HG02642 (cell line): Measurements from ENCODE around the gene CCNI.
A peak's percentile ranks its signal among the peaks of the same experiment; 100 is the strongest.
"Not testable (repeated sequence)": the region's sequence is repeated elsewhere in the genome, so short reads cannot be mapped to it uniquely, and the experiment has no call there.

Experiments used
- ATAC-seq: cut with Tn5 transposase; IDR thresholded peaks from one replicate; pipeline ENCODE4 v1.9.1; 2021; ENCODE audit warnings: mild to moderate bottlenecking; ENCODE audit not compliant: unreplicated experiment, poor library complexity

The CCNI gene

DNA sequence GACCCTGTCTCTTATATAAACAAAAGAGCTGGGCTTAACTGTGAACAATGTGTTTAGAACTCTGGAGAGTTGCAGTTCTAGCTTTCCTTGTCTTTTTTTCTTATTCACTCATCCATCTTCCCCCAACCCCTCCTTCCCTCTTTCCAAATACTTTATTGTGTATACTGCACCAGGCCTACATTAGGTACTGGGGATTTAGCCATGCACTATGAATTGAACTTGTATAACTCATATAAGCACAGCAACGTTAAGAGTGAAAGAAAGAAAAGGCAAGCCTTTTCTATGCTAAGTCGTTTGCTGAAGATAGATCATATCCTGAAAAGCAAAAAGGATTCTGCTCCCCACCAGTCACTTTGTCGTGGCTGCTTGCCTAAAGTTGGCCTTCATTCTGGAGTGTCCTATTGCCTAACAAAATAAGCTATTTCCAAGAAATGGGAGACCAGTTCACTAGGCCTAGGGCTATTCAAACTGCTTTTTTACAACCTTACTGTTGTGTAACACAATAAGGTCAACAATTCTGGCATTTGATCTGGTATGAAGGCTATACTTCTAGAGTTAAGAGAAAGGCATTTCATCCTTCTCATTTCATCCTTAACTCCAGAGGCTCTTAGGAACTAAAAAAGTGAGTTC, 32.2 kb downstream of the CCNI start:
- no peak for ATAC-seq

DNA sequence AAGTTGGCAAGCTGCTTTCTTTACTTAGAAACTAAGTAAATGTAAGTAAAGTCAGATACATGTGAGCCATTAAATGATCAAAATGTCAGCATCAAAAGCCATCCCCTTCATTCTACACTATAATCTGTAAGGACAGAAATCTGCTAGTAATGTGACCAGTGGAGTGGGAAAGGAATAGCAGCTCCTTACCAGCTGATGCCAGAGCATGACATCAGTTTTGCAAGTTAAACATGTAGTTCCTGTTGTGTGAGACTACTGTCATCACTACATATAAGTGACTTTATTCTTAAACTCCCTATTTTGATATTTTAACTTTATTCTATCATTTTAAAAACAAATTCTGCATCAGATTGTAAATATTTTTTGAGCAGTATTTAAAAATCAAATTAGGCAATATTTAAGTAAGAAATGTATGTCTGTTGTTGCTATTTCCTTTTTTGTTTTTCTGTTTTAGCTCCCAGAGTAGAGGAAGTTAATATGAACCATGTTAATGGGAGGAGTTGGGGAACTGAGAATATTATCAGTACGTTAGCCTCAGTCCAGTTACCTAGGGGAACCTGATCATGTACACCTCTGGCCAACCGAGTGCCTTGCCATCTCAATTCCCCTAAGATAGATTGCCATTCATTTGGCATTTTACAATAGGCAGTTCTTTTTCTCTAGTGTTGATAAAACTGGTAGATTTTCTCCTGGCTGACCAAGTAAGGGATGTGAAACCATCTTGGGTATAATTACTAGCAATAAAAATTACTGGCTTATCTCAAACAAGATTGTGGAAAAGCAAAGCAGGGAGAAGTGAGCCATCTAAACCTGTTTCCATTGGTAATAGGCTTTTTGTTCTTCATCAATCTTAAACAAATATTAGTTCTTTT, 34.7 kb downstream of the CCNI start:
- no peak for ATAC-seq

GRCh38 chr4:77040270-77040669, 35.5 kb downstream of the CCNI start:
- ATAC-seq, result no peak

DNA sequence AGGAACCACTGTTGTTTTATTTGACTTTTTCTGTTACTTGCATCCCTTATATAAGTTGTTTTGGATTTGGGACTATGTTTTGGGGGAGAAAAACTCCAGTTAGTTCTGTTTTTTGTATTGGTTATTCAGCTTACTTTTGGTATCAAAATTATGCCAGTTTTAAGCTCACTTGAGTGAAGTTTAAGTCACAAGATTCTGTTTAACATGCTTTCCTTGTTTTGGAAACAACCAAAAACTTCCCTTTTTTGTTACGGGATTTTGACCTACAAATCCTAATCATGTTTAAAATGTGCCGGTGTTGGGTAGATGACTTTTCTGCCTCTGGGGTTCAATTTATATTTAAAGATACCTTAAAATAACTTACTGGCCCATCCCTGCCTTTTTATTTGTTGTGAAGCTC, 36.0 kb downstream of the CCNI start:
- no peak for ATAC-seq

DNA sequence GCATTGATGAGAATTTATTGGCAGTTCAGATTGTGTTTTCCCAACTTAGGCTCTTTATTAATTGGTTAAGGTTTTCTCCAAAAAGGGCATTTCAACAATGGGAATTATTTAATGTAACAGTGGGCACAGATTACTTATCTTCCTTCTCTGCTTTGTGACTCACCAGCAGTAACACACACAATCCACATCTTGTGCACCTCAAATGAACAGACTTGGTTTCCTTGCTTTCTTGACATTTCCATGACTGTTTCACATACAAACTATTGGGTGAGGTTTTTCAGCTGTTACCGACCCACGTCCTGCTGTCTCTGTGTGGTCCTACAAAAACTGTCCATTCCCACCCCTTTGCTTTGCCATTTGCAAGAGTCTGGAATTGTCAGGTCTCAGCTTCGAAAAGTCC, 38.1 kb downstream of the CCNI start:
- ATAC-seq, result no peak

GRCh38 chr4:77037168-77037567, 38.6 kb downstream of the CCNI start:
- not testable (repeated sequence) for ATAC-seq

- ATAC-seq, result no peak
Measured at GRCh38 chr4:77036206-77036605, 39.6 kb downstream of the CCNI start.

- no peak for ATAC-seq
Measured at GRCh38 chr4:77035153-77035552, 40.6 kb downstream of the CCNI start.

DNA sequence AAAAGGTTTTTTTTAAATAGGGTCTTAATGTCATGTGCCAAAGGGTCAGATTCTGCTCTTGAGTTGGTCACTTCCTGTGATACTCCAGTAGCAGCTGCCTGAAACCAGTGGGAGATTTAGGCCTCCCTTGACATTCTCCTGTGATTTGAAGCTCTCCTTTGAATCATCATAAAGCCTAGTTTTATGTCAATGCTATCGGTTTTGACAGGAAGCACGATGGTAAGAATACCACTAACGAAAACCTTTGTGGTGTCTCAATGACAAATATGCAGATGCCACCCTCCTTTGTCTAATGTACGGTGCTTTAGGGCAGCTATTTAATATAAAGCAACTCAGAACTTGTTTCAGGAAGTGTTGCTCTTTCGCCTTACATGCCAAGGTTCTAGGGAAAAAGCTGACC, 44.2 kb downstream of the CCNI start:
- no peak for ATAC-seq

DNA sequence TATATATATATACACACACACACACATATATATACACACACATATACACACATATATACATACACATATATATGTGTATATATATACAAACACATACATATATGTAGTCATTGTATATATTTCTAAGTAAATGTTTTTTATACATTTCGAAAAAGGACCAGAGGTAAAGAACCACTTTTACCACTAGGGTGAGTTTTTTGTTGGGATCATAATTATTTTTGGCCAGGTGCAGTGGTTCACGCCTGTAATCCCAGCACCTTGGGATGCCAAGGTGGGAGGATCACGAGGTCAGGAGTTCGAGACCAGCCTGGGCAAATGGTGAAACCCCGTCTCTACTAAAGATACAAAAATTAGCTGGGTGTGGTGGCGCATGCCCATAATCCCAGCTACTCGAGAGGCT, 46.0 kb downstream of the CCNI start:
- not testable (repeated sequence) for ATAC-seq

DNA sequence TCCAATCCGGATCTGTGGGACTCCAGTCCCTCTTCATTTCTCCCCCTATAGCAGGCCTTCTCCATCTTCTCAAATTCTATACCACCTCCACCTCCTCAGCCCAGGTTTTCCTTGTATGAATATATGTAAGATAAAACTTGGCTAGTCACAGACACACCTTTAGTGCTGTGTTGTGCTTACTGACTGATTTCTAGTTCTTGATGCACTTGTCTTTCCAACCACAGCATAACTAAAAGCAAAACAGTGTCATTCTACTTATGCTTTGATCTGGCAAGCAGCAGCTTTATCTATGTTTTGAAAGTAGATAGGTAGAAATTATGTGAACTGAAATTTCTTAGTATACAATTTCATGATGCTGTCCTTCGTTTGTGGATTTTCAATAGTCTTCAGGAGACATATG, 47.5 kb downstream of the CCNI start:
- ATAC-seq, result no peak

DNA sequence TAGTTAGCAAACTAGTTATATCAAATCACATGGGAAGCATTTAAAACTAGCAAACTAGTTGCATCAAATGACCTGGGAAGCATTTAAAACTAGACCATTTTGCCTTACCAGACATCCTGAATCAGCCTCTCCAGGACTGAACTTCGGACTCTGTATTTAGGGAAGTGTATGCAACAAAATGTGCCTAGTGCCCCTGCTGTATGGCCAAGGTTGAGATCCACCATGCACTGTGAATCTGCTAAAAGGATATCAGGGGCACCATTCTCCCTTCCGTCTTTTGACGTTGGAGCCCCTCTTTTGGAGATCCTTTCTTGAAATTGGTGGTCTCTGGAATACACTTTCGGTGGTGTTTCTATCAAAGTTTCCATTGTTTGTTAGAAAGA, 49.5 kb downstream of the CCNI start:
- no peak for ATAC-seq

DNA sequence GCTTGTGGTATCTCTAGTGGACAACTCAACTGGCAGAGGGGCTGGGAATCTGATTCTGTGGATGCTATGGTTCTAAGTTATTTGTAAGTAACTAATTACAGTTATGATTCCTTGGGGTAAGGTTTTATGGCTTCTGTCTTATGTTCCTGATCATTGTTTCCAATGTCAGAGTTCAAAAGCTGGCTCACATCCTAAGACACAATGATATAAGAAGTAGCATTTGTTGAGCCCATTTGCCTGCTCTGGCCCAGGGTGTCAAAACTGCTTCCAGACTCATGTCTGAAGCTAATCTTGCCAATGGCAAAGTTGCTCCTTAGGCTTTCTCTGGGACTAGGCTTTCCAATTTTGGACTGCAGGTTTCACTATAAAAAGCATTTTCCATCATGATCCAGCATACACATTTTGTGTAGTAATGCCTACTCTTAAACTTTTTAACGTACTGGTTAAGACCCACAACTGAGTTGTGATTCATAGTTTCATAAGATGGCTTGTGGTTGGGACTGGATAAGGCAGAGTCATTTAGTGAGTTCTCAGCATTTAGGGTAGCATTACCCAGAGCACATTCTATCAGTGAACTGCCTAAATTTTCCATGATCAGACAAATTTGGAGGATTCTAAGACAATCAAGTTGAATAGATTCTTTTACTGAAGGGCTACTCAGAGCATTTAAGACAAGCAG, 50.0 kb downstream of the CCNI start:
- peak; percentile 87 for ATAC-seq

GRCh38 chr4:77023920-77024319, 51.9 kb downstream of the CCNI start:
- ATAC-seq, result no peak

GRCh38 chr4:77022560-77023179, 53.1 kb downstream of the CCNI start:
- no peak for ATAC-seq

DNA sequence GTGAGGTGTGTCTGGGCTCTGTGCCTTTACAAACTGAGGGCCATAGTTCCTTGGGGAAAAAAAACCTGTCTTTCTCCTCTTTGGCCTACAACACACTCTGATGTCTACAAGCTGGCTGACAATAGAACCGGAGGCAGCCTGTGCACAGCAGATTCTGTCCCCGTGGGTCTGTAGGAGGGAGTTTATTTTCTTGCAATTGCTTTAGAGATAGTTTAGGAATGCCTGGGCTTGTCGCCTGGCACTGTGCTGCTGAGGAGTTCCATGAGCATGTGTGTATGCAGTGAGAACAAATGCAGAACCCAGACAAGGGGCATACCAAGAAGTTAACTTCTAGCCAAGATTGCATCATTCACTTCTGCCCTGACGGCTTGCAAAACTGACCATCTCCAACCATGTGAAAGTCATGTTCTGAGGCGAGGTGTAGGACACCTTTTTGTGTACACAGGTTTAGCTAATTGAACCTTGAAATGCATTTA, 54.1 kb downstream of the CCNI start:
- ATAC-seq, result no peak

- ATAC-seq, result no peak
Measured at GRCh38 chr4:77020017-77020416, 55.8 kb downstream of the CCNI start.

- no peak for ATAC-seq
Measured at GRCh38 chr4:77015390-77015789, 60.4 kb downstream of the CCNI start.

GRCh38 chr4:77014256-77014655, 61.5 kb downstream of the CCNI start:
- ATAC-seq, result no peak

DNA sequence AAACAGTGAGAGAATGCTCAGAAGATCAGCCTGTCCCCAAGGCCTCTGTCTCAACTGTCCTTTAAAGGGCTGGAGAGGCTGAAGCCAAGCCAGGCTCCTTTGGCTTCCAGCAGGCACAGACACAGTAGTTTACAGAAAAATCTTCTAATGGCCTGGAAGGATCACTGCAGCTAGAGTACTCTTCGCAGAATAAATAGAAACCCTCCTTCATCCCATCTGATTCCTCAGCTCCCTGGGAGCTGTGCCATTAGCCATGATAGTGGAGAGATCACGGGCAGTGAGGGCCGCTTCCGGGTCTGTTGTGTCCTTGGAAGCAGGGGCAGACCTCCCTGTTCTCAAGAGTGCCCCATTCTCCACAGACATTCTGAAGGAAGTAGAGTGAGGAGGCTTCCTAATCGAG, 63.1 kb downstream of the CCNI start:
- ATAC-seq, result no peak

GRCh38 chr4:77010841-77011354, 64.9 kb downstream of the CCNI start:
- ATAC-seq, result no peak
